HG02571 (cell line): ENCODE results near the gene CD109.
"Not testable (repeated sequence)": the region's sequence is repeated elsewhere in the genome, so short reads cannot be mapped to it uniquely, and the experiment has no call there.

Source experiments
- ATAC-seq: cut with Tn5 transposase; IDR thresholded peaks from one replicate; pipeline ENCODE4 v1.9.1; 2021; ENCODE audit warnings: mild to moderate bottlenecking, moderate library complexity; ENCODE audit not compliant: unreplicated experiment

The CD109 gene

DNA sequence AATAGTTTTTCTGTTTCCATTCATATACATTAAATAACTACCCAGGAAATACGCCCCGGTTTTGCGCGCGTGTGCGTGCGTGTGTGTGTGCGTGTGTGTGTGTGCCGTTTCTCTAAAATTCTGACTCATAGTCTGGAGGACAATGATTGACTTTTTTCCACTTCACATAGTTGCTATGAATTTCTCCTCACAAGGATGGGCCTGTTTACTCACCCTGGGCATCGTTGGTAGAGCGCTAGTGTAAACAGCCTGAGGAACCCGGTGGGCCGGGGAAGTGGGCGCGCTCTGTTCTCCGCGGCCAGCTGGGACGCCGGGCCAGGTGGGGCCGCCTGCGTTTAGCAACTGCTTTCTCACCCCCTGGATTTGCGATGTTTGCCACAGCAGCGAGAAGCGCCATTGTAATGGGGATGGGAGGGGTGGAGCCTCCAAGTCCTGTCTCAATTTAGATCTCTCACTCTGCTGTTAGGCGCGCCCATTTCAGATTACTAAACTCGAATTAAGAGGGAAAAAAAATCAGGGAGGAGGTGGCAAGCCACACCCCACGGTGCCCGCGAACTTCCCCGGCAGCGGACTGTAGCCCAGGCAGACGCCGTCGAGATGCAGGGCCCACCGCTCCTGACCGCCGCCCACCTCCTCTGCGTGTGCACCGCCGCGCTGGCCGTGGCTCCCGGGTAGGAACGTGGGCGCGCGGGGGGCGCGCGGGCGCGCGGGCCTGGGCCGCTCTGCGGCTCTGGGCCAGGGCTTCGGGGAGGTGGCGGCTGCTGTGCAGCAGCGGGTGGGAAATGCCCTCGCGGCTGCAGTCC is at the start of gene CD109:
Gene CD109, plus strand, starts transcription at position 585 of the 803 bp plus-strand sequence. Its CDS starts 13 bp downstream, at position 598.
- peak; percentile 52 for ATAC-seq

GRCh38 chr6:73648166-73648565 is 47.8 kb upstream of the CD109 start:
- no peak for ATAC-seq

DNA sequence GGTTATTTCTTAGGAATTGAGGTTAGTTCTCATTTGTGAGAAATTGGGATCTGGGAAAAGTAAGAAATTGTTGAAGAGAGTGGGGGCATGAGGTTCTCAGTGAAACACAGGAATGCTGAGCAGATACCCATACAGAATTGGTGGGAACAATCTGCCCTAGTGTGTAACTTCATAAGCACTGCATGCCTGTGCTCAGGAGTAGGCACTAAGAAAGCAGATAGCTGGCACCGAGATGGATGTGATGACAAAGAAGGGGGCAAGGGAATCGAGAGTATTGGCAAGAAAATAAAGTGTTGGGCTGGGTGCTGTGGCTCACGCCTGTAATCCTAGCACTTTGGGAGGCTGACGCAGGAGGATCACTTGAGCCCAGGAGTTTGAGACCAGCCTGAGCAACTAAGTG is 46.2 kb upstream of the CD109 start:
- ATAC-seq, result no peak

- peak; percentile 48 for ATAC-seq
Measured at GRCh38 chr6:73652637-73653570, 43.1 kb upstream of the CD109 start.

- ATAC-seq, result peak; percentile 83
Measured at GRCh38 chr6:73653571-73654424, 42.2 kb upstream of the CD109 start, which contains the start of gene SLC17A5. TSS of gene SLC17A5 (minus strand) at chr6:73653992. CDS start at chr6:73653886, 106 bp downstream.

DNA sequence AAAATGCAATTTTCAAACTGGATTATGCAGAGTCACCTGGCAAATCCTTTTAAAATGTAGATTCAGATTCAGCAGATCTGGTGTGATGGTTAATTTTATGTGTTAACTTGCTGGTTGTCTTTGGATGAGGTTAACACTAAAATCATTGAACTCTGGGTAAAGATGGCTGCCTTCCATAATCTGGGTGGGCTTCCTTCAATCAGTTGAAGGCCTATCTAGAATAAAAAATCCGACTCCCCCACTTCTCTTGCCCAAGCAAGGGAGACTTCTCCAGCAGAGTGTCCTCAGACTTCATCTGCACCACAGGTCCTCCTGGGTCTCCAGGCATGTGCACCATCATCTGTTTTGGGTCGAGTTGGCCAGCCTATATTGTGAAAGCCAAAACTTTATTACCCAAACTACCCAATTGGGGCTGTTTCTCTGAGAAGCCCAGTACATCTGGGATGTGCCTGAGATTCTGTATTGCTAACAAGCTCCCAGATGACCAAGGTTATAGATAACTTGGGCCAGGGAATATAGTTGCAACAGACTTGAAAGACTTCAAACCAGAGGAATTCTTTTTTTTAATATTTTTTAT is 40.6 kb upstream of the CD109 start:
- no peak for ATAC-seq

- ATAC-seq, result no peak
Measured at GRCh38 chr6:73656531-73657145, 39.4 kb upstream of the CD109 start.

GRCh38 chr6:73657201-73657600 is 38.8 kb upstream of the CD109 start:
- no peak for ATAC-seq

DNA sequence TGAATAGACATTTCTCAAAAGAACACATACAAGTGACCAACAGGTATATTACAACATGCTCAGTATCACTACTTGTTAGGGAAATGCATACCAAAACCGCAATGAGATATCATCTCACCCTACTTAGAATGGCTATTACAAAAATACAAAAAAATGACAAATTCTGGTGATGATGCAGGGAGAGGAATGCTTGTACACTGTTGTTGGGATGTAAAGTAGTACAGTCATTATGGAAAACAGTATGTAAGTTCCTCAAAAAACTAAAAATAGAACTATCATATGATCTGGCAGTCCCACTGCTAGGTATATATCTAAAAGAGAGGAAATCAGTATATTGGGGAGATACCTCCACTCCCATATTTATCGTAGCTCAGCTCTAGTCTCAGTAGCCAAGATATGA is 31.3 kb upstream of the CD109 start:
- no peak for ATAC-seq

DNA sequence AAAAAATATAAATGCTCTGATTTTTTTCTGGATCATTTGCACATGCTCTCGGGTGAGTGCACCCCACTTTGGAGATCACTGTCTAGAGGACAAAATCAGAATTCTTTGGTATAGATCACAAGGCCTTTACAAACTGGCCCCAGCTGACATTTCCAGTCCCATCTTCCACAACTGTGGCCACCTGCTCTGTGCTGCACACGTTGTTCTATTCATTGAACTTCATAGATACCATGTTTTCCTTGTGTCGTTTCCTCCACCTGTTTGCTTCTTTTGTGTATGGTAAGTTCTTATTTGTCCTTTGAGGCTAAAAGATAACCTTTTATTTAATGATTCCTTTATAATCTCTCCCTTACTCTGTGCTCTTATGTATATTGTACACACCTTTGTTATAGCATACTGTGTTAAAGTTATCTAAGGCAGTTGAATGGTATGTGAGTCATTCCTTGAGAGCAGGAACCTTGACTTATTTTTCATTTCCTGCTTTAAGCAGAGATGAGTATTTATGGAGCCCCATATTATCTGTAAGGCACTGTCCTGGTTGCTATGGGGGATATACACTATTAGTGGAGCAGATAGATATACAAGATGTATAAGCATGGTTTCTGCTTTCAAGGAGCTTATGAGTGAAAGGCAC is 30.2 kb upstream of the CD109 start:
- ATAC-seq, result no peak

GRCh38 chr6:73666393-73666792 is 29.6 kb upstream of the CD109 start:
- ATAC-seq, result no peak

- no peak for ATAC-seq
Measured at GRCh38 chr6:73667798-73668197, 28.2 kb upstream of the CD109 start.

GRCh38 chr6:73669005-73669404 is 27.0 kb upstream of the CD109 start:
- no peak for ATAC-seq

GRCh38 chr6:73671911-73672685 is 23.9 kb upstream of the CD109 start:
- ATAC-seq, result no peak

GRCh38 chr6:73675466-73676098 is 20.4 kb upstream of the CD109 start:
- ATAC-seq, result peak; percentile 94

DNA sequence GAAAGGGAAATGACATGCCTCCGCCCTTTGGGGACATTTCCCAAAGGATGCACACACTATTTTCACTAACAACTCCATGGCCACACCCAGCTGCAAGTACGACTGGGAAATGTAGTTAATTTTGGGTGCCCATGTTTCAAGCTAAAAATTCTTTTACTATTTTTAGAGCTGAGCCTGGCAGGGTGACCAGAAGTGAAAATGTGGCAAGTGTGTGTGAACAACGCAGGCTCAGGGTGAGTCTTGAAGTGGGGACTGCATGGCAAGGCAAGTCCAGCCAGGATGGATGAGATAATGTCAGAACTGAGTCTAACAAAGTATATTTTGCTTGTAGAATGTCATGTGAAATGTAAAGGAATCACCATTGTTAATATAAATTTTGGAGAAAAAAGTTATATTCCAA is 17.0 kb upstream of the CD109 start:
- no peak for ATAC-seq

- not testable (repeated sequence) for ATAC-seq
Measured at GRCh38 chr6:73679846-73680245, 16.2 kb upstream of the CD109 start.

GRCh38 chr6:73680289-73680918 is 15.6 kb upstream of the CD109 start:
- ATAC-seq, result no peak
